HEK293 (cell line): ENCODE results near the gene ISOC2.

Source experiments
- CTCF ChIP-seq: fragments of 450-650 bp; formaldehyde crosslinking; IDR thresholded peaks from 2 replicates; pipeline ENCODE4 v1.5.1; 2016; ENCODE audit warnings: missing biosample characterization, missing genetic modification characterization
- REST ChIP-seq: fragments of 450-650 bp; formaldehyde crosslinking; IDR thresholded peaks from 2 replicates; pipeline ENCODE4 v1.5.1; 2016; ENCODE audit warnings: missing biosample characterization, missing genetic modification characterization
- TCF7L2 ChIP-seq: IDR thresholded peaks from 2 replicates; pipeline ENCODE4 v1.6.1; 2011; ENCODE audit warnings: low read depth, mild to moderate bottlenecking, inconsistent platforms, low read length, moderate library complexity, borderline replicate concordance
- TSHZ1 ChIP-seq: fragments of 450-650 bp; formaldehyde crosslinking; IDR thresholded peaks from 2 replicates; pipeline ENCODE4 v1.5.1; 2016; ENCODE audit warnings: missing biosample characterization, missing genetic modification characterization, borderline replicate concordance
- WT1 ChIP-seq: fragments of 450-650 bp; formaldehyde crosslinking; IDR thresholded peaks from 2 replicates; pipeline ENCODE4 v1.5.1; 2016; ENCODE audit warnings: missing biosample characterization, missing genetic modification characterization
- ZBTB21 ChIP-seq: fragments of 450-650 bp; formaldehyde crosslinking; IDR thresholded peaks from 2 replicates; pipeline ENCODE4 v1.5.1; 2017; ENCODE audit warnings: missing biosample characterization, missing genetic modification characterization
- ZNF350 ChIP-seq: fragments of 450-650 bp; formaldehyde crosslinking; IDR thresholded peaks from 2 replicates; pipeline ENCODE4 v1.5.0; 2017; ENCODE audit warnings: missing biosample characterization, mild to moderate bottlenecking, missing genetic modification characterization
- ZNF548 ChIP-seq: fragments of 450-650 bp; formaldehyde crosslinking; IDR thresholded peaks from 2 replicates; pipeline ENCODE4 v1.5.1; 2016; ENCODE audit warnings: missing biosample characterization, missing genetic modification characterization
- ZNF580 ChIP-seq: fragments of 450-650 bp; formaldehyde crosslinking; IDR thresholded peaks from 2 replicates; pipeline ENCODE4 v1.5.1; 2016; ENCODE audit warnings: missing biosample characterization, missing genetic modification characterization

GRCh38 chr19:55472463-55472862, 11.0 kb upstream of the ISOC2 start:
- no peak for TF ChIP-seq ZNF580
- TF ChIP-seq CTCF (tag by site-specific recombination), result no peak
- TF ChIP-seq TSHZ1 (tag by site-specific recombination), result no peak
- no peak for TF ChIP-seq REST
- TF ChIP-seq ZNF548 (tag by site-specific recombination), result no peak
- TF ChIP-seq TCF7L2, result no peak
- no peak for TF ChIP-seq ZBTB21 (tag by site-specific recombination)
- TF ChIP-seq WT1, result no peak
- no peak for TF ChIP-seq ZNF350 (tag by site-specific recombination)
